GM12878 (cell line): ENCODE data around the gene ERN1. TPM values are rescaled to one million over a fixed set of nuclear protein-coding genes. Genes with fewer than 3 reads are reported as not detected.

ENCODE experiments used
- ATAC-seq: fragments of 200-7000 bp; cut with Tn5 transposase; 3 replicates; pipeline ENCODE4 v1.9.1; 2020; ENCODE audit warnings: mild to moderate bottlenecking, moderate library complexity
- BruUV-seq: library from RNA; stranded (reverse); fragments of 400-500 nt; replicated peaks from 2 replicates; lab custom pipeline; 2021; lab: Mats Ljungman, UMichigan
- CTCF ChIA-PET: fragments of 300-600 bp; sonication (Branson Sonifier 250); formaldehyde crosslinking; extraction: SDS; loops from one replicate; lab custom pipeline; 2021; ENCODE audit warnings: inconsistent platforms; lab: Yijun Ruan, JAX
- POLR2A ChIA-PET: fragments of 350-600 bp; formaldehyde crosslinking; extraction: SDS; loops from one replicate; lab custom pipeline; 2021; ENCODE audit warnings: inconsistent platforms; lab: Charles Lee
- RAD21 ChIA-PET: fragments of 300-600 bp; sonication (Branson Sonifier 250); formaldehyde crosslinking; loops from one replicate; lab custom pipeline; 2023; ENCODE audit warnings: antibody characterized with exemption; ENCODE audit not compliant: unreplicated experiment; lab: Charles Lee
- SMC1A ChIA-PET: fragments of 300-600 bp; sonication (Branson Sonifier 250); formaldehyde crosslinking; loops from one replicate; lab custom pipeline; 2023; ENCODE audit not compliant: unreplicated experiment, uncharacterized antibody; lab: Charles Lee
- DNase-seq: peaks from one replicate; pipeline ENCODE4 v3.0.0-alpha.2; 2011; ENCODE audit warnings: low read depth, low spot score
- FAIRE-seq: peaks from 3 replicates; lab custom pipeline; 2011; peaks lifted over from hg19 to GRCh38; lab: Jason Lieb, UNC
- H2AFZ ChIP-seq: 2 replicates; pipeline ENCODE4 v1.6.0; 2011; ENCODE audit warnings: low read depth, low read length, control low read depth; ENCODE audit not compliant: control insufficient read depth
- H3K27ac ChIP-seq: 2 replicates; pipeline ENCODE4 v1.5.1; 2011; ENCODE audit warnings: control low read depth; ENCODE audit not compliant: control insufficient read depth, insufficient read depth
- H3K27me3 ChIP-seq, 2 experiments: replicated peaks in 1 of 2; 2 replicates each; pipeline versions ENCODE4 v1.6.0 to v1.6.1; 2011; ENCODE audit warnings: low read length in 1 of 2; ENCODE audit not compliant: control insufficient read depth in 2 of 2, insufficient read depth in 2 of 2
- H3K36me3 ChIP-seq, 2 experiments: 2 replicates each; pipeline ENCODE4 v1.5.1; 2011; ENCODE audit warnings: low read length in 1 of 2; ENCODE audit not compliant: control insufficient read depth in 2 of 2, insufficient read depth in 2 of 2
- H3K4me1 ChIP-seq: 2 replicates; pipeline ENCODE4 v1.6.1; 2011; ENCODE audit warnings: mild to moderate bottlenecking, low read length, moderate library complexity, mixed read lengths; ENCODE audit not compliant: control insufficient read depth, insufficient read depth
- H3K4me2 ChIP-seq: 2 replicates; pipeline ENCODE4 v1.6.0; 2011; ENCODE audit warnings: control low read depth; ENCODE audit not compliant: control insufficient read depth, insufficient read depth
- H3K4me3 ChIP-seq: fragments of 200-600 bp; sonication (generic); 2 replicates; pipeline ENCODE4 v1.5.1; 2016
- H3K79me2 ChIP-seq: 2 replicates; pipeline ENCODE4 v1.6.0; 2011; ENCODE audit warnings: low read length; ENCODE audit not compliant: control insufficient read depth, insufficient read depth
- H3K9ac ChIP-seq: 2 replicates; pipeline ENCODE4 v1.8.0; 2011; ENCODE audit warnings: low read length, control low read depth, mixed read lengths; ENCODE audit not compliant: control insufficient read depth, insufficient read depth
- H3K9me3 ChIP-seq: replicated peaks from 3 replicates; pipeline ENCODE4 v1.5.1; 2011; ENCODE audit warnings: mild to moderate bottlenecking, low read length; ENCODE audit not compliant: control insufficient read depth, insufficient read depth
- H4K20me1 ChIP-seq: 2 replicates; pipeline ENCODE4 v1.6.0; 2011; ENCODE audit not compliant: control insufficient read depth, insufficient read depth
- JUNB ChIP-seq: IDR thresholded peaks from 2 replicates; pipeline ENCODE4 v1.6.1; 2016; ENCODE audit warnings: antibody characterized with exemption, mild to moderate bottlenecking
- NR2F1 ChIP-seq: fragments of 450-650 bp; conservative IDR thresholded peaks from 2 replicates; pipeline ENCODE4 v1.6.1; 2017; ENCODE audit warnings: mild to moderate bottlenecking
- ZBED1 ChIP-seq: IDR thresholded peaks from 2 replicates; pipeline ENCODE4 v1.6.1; 2016; ENCODE audit warnings: borderline replicate concordance
- ZSCAN29 ChIP-seq: fragments of 450-650 bp; IDR thresholded peaks from 2 replicates; pipeline ENCODE4 v1.6.1; 2017; ENCODE audit warnings: mild to moderate bottlenecking, moderate library complexity
- WGBS: methylation state at CpG from one replicate; pipeline ENCODE4 v1.1.6; 2016; ENCODE audit warnings: low lambda C conversion rate; ENCODE audit not compliant: insufficient replicate concordance, insufficient coverage; ENCODE audit errors: missing lambda C conversion rate; 5-methylcytosine and 5-hydroxymethylcytosine counted together
- in situ Hi-C: fragments of 300-500 bp; cut with MboI; formaldehyde crosslinking; loops from 9 replicates; pipeline ENCODE4 v1.14.3; 2018; ENCODE audit warnings: mixed read lengths
- intact Hi-C: fragments of 100-400 bp; cut with micrococcal nuclease; formaldehyde crosslinking; loops from one replicate; pipeline ENCODE4 v1.14.2; 2022; ENCODE audit not compliant: unreplicated experiment
- polyA plus RNA-seq, 11 experiments: library from polyadenylated mRNA; depleted of rRNA in 4 of 11; unstranded in 6 of 11; stranded (reverse) in 5 of 11; fragments of >200 nt; fragmentation: Nextera tagmentation in 4 of 11; fragmentation: Illumina TruSeq in 1 of 11; extraction: Ambion mirVana in 4 of 11; extraction: Trizol in 1 of 11; gene quantifications; 1 replicate in 1 of 11; 2 replicates in 10 of 11; pipeline versions ENCODE4 v1.2.1 to v1.2.3, GENCODE V29; 2011 to 2016; ENCODE audit warnings: inconsistent platforms in 2 of 11, missing spikeins in 2 of 11, low read depth in 1 of 11
- total RNA-seq, 4 experiments: library from RNA; depleted of rRNA in 3 of 4; stranded (reverse); fragments of >200 nt in 3 of 4; fragmentation: Illumina TruSeq in 1 of 4; extraction: Trizol in 1 of 4; gene quantifications; 2 replicates each; pipeline versions ENCODE4 v1.2.1 to v1.2.3, GENCODE V29; 2013 to 2021
- TF ChIP-seq, protein P1 (sequence below): fragments of 450-650 bp; IDR thresholded peaks from 2 replicates; pipeline ENCODE4 v1.6.1; 2016; ENCODE audit warnings: mild to moderate bottlenecking

ERN1 gene
- total and polyA plus RNA-seq, 10 of the 15 experiments (the other 5 are each of a cell fraction or from before 2014, with no cell fraction given) = 2.6 to 19.2 (median 7.6) TPM

GRCh38 chr17:64109400-64109799, 20.5 kb downstream of the ERN1 start:
- H3K36me3 ChIP-seq = peaks cover 0 to 2% of the 10 kb centered on the region in 2 experiments; a peak in 1 of 4 replicates

More at GRCh38 chr17:64109400-64109799, 20.5 kb downstream of the ERN1 start:
- DNase-seq (no peak), ATAC-seq (no peak), FAIRE-seq (no peak)
- CTCF ChIA-PET = interaction anchor here (1.1 to 2.4 kb wide), 3 partner anchors 12 to 80 kb away, joined by 3 to 7 read pairs (median 5); no protein-coding TSS in a partner anchor
- H3K27ac ChIP-seq = no peak overlapping the region
- peaks cover 10% of the 10 kb centered on the region for H3K79me2 ChIP-seq
- no peak overlapping the region for H3K4me2 ChIP-seq
- H3K9me3 ChIP-seq = no peaks in the 10 kb centered on the region; the same call in 2 of the 3 replicates
- SMC1A ChIA-PET = interaction anchor here (0.6 to 2.8 kb wide), 7 partner anchors 9 to 80 kb away, joined by 3 to 19 read pairs (median 4); partner anchors contain the start of gene ERN1
- RAD21 ChIA-PET = interaction anchor here (1.2 to 1.5 kb wide), 3 partner anchors 12 to 24 kb away, joined by 5 to 7 read pairs (median 5); no protein-coding TSS in a partner anchor
- BruUV-seq = no TSS peak
- in situ Hi-C loops (no loop called here), intact Hi-C loops (no loop called here)
- 97% methylated on average over 5 of the region's 5 CpGs for WGBS
- no peak overlapping the region for H2AFZ ChIP-seq
- no peaks in the 10 kb centered on the region for H4K20me1 ChIP-seq
- no peak overlapping the region for H3K4me3 ChIP-seq
- POLR2A ChIA-PET = interaction anchor here (0.5 to 1.1 kb wide), 3 partner anchors 9 to 168 kb away, joined by 3 to 4 read pairs (median 4); no protein-coding TSS in a partner anchor
- H3K9ac ChIP-seq = no peak overlapping the region
- H3K27me3 ChIP-seq = no peaks in the 10 kb centered on the region
- H3K4me1 ChIP-seq = peaks cover 26% of the 10 kb centered on the region; the same call in 1 of the 2 replicates
- TF ChIP-seq ZSCAN29 (no peak), JUNB (no peak), ZBED1 (no peak), NR2F1 (no peak)
- TF ChIP-seq, protein P1, sequence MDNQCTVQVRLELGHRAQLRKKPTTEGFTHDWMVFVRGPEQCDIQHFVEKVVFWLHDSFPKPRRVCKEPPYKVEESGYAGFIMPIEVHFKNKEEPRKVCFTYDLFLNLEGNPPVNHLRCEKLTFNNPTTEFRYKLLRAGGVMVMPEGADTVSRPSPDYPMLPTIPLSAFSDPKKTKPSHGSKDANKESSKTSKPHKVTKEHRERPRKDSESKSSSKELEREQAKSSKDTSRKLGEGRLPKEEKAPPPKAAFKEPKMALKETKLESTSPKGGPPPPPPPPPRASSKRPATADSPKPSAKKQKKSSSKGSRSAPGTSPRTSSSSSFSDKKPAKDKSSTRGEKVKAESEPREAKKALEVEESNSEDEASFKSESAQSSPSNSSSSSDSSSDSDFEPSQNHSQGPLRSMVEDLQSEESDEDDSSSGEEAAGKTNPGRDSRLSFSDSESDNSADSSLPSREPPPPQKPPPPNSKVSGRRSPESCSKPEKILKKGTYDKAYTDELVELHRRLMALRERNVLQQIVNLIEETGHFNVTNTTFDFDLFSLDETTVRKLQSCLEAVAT = no peak
